Endothelial cell of umbilical vein (primary cell): Measurements from ENCODE around the gene KRTAP6-2. TPM values are rescaled to one million over a fixed set of nuclear protein-coding genes. Genes with fewer than 3 reads are reported as not detected.

Source experiments
- BruUV-seq: library from RNA; stranded (reverse); fragments of 400-500 nt; replicated peaks from 2 replicates; lab custom pipeline; 2021; lab: Mats Ljungman, UMichigan
- CTCF ChIA-PET: fragments of 300-600, 350-600 bp; sonication (Branson Sonifier 250); formaldehyde crosslinking; loops from one replicate; lab custom pipeline; 2021; ENCODE audit warnings: antibody characterized with exemption, inconsistent platforms; lab: Charles Lee
- POLR2A ChIA-PET: fragments of 300-600, 350-600 bp; sonication (Branson Sonifier 250); formaldehyde crosslinking; loops from one replicate; lab custom pipeline; 2021; ENCODE audit warnings: antibody characterized with exemption, inconsistent platforms; lab: Charles Lee
- DNase-seq: peaks from one replicate; pipeline ENCODE4 v3.0.0-alpha.2; 2011; ENCODE audit warnings: low read depth, low spot score
- FAIRE-seq: peaks from 2 replicates; lab custom pipeline; 2011; peaks lifted over from hg19 to GRCh38; lab: Jason Lieb, UNC
- H2AFZ ChIP-seq: 2 replicates; pipeline ENCODE4 v1.6.0; 2012; ENCODE audit warnings: low read depth, low read length, control low read depth, inconsistent platforms
- H3K27ac ChIP-seq: 2 replicates; pipeline ENCODE4 v1.5.1; 2011; ENCODE audit warnings: low read depth, mild to moderate bottlenecking, control low read depth, low read length, moderate library complexity; ENCODE audit not compliant: insufficient read depth
- H3K27me3 ChIP-seq, 2 experiments: 2 replicates each; pipeline versions ENCODE4 v1.6.0 to v1.6.1; 2011; ENCODE audit warnings: low read length in 2 of 2, mixed read lengths in 1 of 2; ENCODE audit not compliant: control insufficient read depth in 2 of 2, insufficient read depth in 2 of 2
- H3K36me3 ChIP-seq, 2 experiments: 2 replicates in 1 of 2; 3 replicates in 1 of 2; pipeline ENCODE4 v1.5.1; 2011; ENCODE audit warnings: low read length in 2 of 2, mild to moderate bottlenecking in 1 of 2, moderate library complexity in 1 of 2; ENCODE audit not compliant: control insufficient read depth in 2 of 2, insufficient read depth in 2 of 2; ENCODE audit errors: extremely low read depth in 1 of 2
- H3K4me1 ChIP-seq: 3 replicates; pipeline ENCODE4 v1.5.1; 2011; ENCODE audit warnings: mild to moderate bottlenecking, low read length; ENCODE audit not compliant: control insufficient read depth, insufficient read depth; ENCODE audit errors: extremely low read depth
- H3K4me2 ChIP-seq: 2 replicates; pipeline ENCODE4 v1.6.1; 2011; ENCODE audit warnings: low read length, control low read depth, mixed read lengths; ENCODE audit not compliant: insufficient read depth
- H3K4me3 ChIP-seq, 3 experiments: fragments of 200-600 bp in 1 of 3; sonication (generic), shearing (Covaris generic) in 1 of 3; replicated peaks in 1 of 3; 2 replicates each; pipeline ENCODE4 v1.5.1; 2011 to 2016; ENCODE audit warnings: control low read depth in 3 of 3, low read length in 3 of 3, mild to moderate bottlenecking in 2 of 3, inconsistent platforms in 1 of 3, low read depth in 1 of 3, moderate library complexity in 1 of 3; ENCODE audit not compliant: insufficient read depth in 1 of 3
- H3K79me2 ChIP-seq: 2 replicates; pipeline ENCODE4 v1.6.0; 2012; ENCODE audit warnings: low read length, inconsistent platforms; ENCODE audit not compliant: control insufficient read depth, insufficient read depth
- H3K9ac ChIP-seq: replicated peaks from 2 replicates; pipeline ENCODE3; 2011; ENCODE audit warnings: low read length, control low read depth; ENCODE audit not compliant: insufficient read depth; ENCODE audit errors: extremely low read depth
- H3K9me1 ChIP-seq: replicated peaks from 3 replicates; pipeline ENCODE4 v1.6.0; 2011; ENCODE audit warnings: mild to moderate bottlenecking, low read length; ENCODE audit not compliant: control insufficient read depth, insufficient read depth; ENCODE audit errors: extremely low read depth
- H3K9me3 ChIP-seq: replicated peaks from 2 replicates; pipeline ENCODE4 v1.5.1; 2012; ENCODE audit warnings: low read length, inconsistent platforms; ENCODE audit not compliant: control insufficient read depth, insufficient read depth
- H4K20me1 ChIP-seq: replicated peaks from 2 replicates; pipeline ENCODE3; 2011; ENCODE audit warnings: mild to moderate bottlenecking, low read length; ENCODE audit not compliant: control insufficient read depth, insufficient read depth; ENCODE audit errors: extremely low read depth
- CTCF ChIP-seq, 2 donors: IDR thresholded peaks; 1 replicate in 1 of 2; 2 replicates in 1 of 2; pipeline ENCODE4 v1.5.1; 2011; ENCODE audit warnings: low read length in 2 of 2, mild to moderate bottlenecking in 2 of 2, moderate library complexity in 2 of 2, control low read depth in 1 of 2, inconsistent platforms in 1 of 2, low read depth in 1 of 2; ENCODE audit not compliant: insufficient read depth in 1 of 2; ENCODE audit errors: extremely low read depth in 1 of 2
- EZH2 ChIP-seq: IDR thresholded peaks from 2 replicates; pipeline ENCODE4 v1.6.1; 2012; ENCODE audit warnings: borderline replicate concordance, low read depth, mild to moderate bottlenecking, moderate library complexity, low read length, inconsistent platforms; ENCODE audit not compliant: severe bottlenecking
- FOS ChIP-seq: IDR thresholded peaks from 2 replicates; pipeline ENCODE4 v1.6.1; 2011; ENCODE audit warnings: mild to moderate bottlenecking, low read length, moderate library complexity, borderline replicate concordance; ENCODE audit not compliant: insufficient read depth
- GATA2 ChIP-seq: IDR thresholded peaks from 2 replicates; pipeline ENCODE4 v1.7.0; 2011; ENCODE audit warnings: low read depth, mild to moderate bottlenecking, moderate library complexity, mixed read lengths, low read length; ENCODE audit not compliant: insufficient read length, insufficient read depth
- JUN ChIP-seq: IDR thresholded peaks from 2 replicates; pipeline ENCODE4 v1.6.1; 2011; ENCODE audit warnings: borderline replicate concordance, low read depth; ENCODE audit not compliant: insufficient read length, insufficient read depth
- MAX ChIP-seq: IDR thresholded peaks from 2 replicates; pipeline ENCODE4 v1.6.1; 2011; ENCODE audit not compliant: insufficient read depth, insufficient read length
- MYC ChIP-seq: IDR thresholded peaks from one replicate; pipeline ENCODE4 v1.6.1; 2011; ENCODE audit warnings: mild to moderate bottlenecking, low read depth, low read length
- POLR2A ChIP-seq: IDR thresholded peaks from 2 replicates; pipeline ENCODE4 v1.6.1; 2012; ENCODE audit warnings: low read depth, mild to moderate bottlenecking, control low read depth, low read length
- POLR2AphosphoS5 ChIP-seq: IDR thresholded peaks from 2 replicates; pipeline ENCODE4 v1.6.1; 2012; ENCODE audit warnings: low read depth, mild to moderate bottlenecking, control low read depth, low read length, moderate library complexity; ENCODE audit not compliant: insufficient read depth
- dilution Hi-C: fragments of 300-500 bp; cut with MboI; formaldehyde crosslinking; loops from one replicate; pipeline ENCODE4 v1.15.0; 2019; ENCODE audit warnings: low sequenced_read_pairs; ENCODE audit not compliant: extremely low pct_ligation_motif_present
- intact Hi-C: fragments of 100-400 bp; cut with micrococcal nuclease; formaldehyde crosslinking; loops from one replicate; pipeline ENCODE4 v1.10.0; 2022
- polyA plus RNA-seq, 4 experiments: library from polyadenylated mRNA; depleted of rRNA in 3 of 4; stranded (reverse) in 3 of 4; unstranded in 1 of 4; fragments of >200 nt; gene quantifications; 2 replicates each; pipeline versions ENCODE4 v1.2.1 to v1.2.3, GENCODE V29; 2011 to 2012; ENCODE audit warnings: missing spikeins in 1 of 4
- total RNA-seq: library from RNA; stranded (reverse); gene quantifications from 2 replicates; pipeline ENCODE4 v1.2.3, GENCODE V29; 2021

Gene KRTAP6-2
- total and polyA plus RNA-seq, 2 donors (not counting 3 experiments of a cell fraction or from before 2014, with no cell fraction given): not detected

- no peak for FAIRE-seq
- dilution Hi-C loops: no loop called here
Observed at GRCh38 chr21:30625449-30626165, 26.9 kb upstream of the KRTAP6-2 start.

More at GRCh38 chr21:30625449-30626165, 26.9 kb upstream of the KRTAP6-2 start:
- POLR2A ChIA-PET: no interaction called here
- no peaks in the 10 kb centered on the region for H4K20me1 ChIP-seq
- H3K4me1 ChIP-seq: no peaks in the 10 kb centered on the region
- CTCF ChIA-PET: no interaction called here
- no peaks in the 10 kb centered on the region for H3K36me3 ChIP-seq
- H2AFZ ChIP-seq: no peak overlapping the region
- no peak overlapping the region for H3K9ac ChIP-seq
- H3K9me1 ChIP-seq: no peaks in the 10 kb centered on the region
- H3K4me2 ChIP-seq: no peak overlapping the region
- H3K27ac ChIP-seq: no peak overlapping the region
- TF ChIP-seq JUN: no peak
- TF ChIP-seq MYC: no peak
- TF ChIP-seq POLR2A: no peak
- TF ChIP-seq GATA2: no peak
- no peak for TF ChIP-seq CTCF (IDR thresholded peaks at IDR 0.05; ENCODE audit: extremely low read depth in 1 of 2, insufficient read depth in 1 of 2, low read depth in 1 of 2, low read length in 2 of 2)
- no peak for TF ChIP-seq MAX
- no peak for TF ChIP-seq POLR2AphosphoS5
- TF ChIP-seq FOS: no peak
- no peak for TF ChIP-seq EZH2
- intact Hi-C loops: no loop called here
- no TSS peak for BruUV-seq
- no peaks in the 10 kb centered on the region for H3K79me2 ChIP-seq
- no peak for DNase-seq
- no peaks in the 10 kb centered on the region for H3K27me3 ChIP-seq
- H3K4me3 ChIP-seq: no peak overlapping the region
- H3K9me3 ChIP-seq: peaks cover 6% of the 10 kb centered on the region
